Body of pancreas (tissue), 4 donors: ENCODE results near the gene MYO5B. TPM values are rescaled to one million over a fixed set of nuclear protein-coding genes. Genes with fewer than 3 reads are reported as not detected.

Source experiments
- ATAC-seq: fragments of 150-250 bp; one replicate; pipeline ENCODE4 v1.9.1; 2016
- DNase-seq, 4 donors: peaks; one replicate each; pipeline ENCODE4 v3.0.0-alpha.2; 2019
- H3K27ac ChIP-seq, 4 donors: fragments of 200-600 bp; sonication (generic); 1 replicate in 3 of 4; 2 replicates in 1 of 4; pipeline versions ENCODE4 v1.5.1 to v1.6.1; 2016 to 2019; ENCODE audit warnings: mild to moderate bottlenecking in 1 of 4, mixed read lengths in 1 of 4, moderate library complexity in 1 of 4
- H3K27me3 ChIP-seq, 2 donors: fragments of 200-600 bp; sonication (generic); one replicate each; pipeline ENCODE4 v1.6.0; 2016; ENCODE audit warnings: mild to moderate bottlenecking in 1 of 2
- H3K36me3 ChIP-seq, 2 donors: fragments of 200-600 bp; sonication (generic); replicated peaks in 1 of 2; 2 replicates each; pipeline ENCODE4 v1.5.1; 2016; ENCODE audit warnings: low read depth in 2 of 2; ENCODE audit not compliant: insufficient read depth in 1 of 2
- H3K4me1 ChIP-seq: fragments of 200-600 bp; sonication (generic); one replicate; pipeline ENCODE4 v1.6.0; 2016
- H3K4me3 ChIP-seq, 2 donors: fragments of 200-600 bp; sonication (generic); 1 replicate in 1 of 2; 2 replicates in 1 of 2; pipeline ENCODE4 v1.5.1; 2016 to 2019
- H3K9me3 ChIP-seq, 3 donors: fragments of 200-600 bp; sonication (generic); 1 replicate in 2 of 3; 2 replicates in 1 of 3; pipeline ENCODE4 v1.5.1; 2016
- POLR2A ChIP-seq, 3 donors: fragments of 450-650 bp; IDR thresholded peaks; one replicate each; pipeline ENCODE4 v1.6.1; 2016; ENCODE audit warnings: antibody characterized with exemption in 3 of 3, mild to moderate bottlenecking in 2 of 3
- WGBS, 2 donors: methylation state at CpG; one replicate each; pipeline ENCODE4 v1.1.5; 2017; 5-methylcytosine and 5-hydroxymethylcytosine counted together
- intact Hi-C: fragments of 100-400 bp; cut with DNase I; formaldehyde crosslinking; loops from one replicate; pipeline ENCODE4 v1.15.1; 2023
- total RNA-seq, 2 donors: library from RNA; depleted of rRNA; stranded (reverse); fragments of >200 nt; gene quantifications; one replicate each; pipeline ENCODE4 v1.1.0, GENCODE V29; 2016
- TF ChIP-seq, protein P1 (sequence below), 7 experiments: fragments of 450-650 bp in 4 of 7; fragments of 200-600 bp in 3 of 7; sonication (generic) in 3 of 7; IDR thresholded peaks; one replicate each; pipeline ENCODE4 v1.5.1; 2016 to 2019; ENCODE audit warnings: antibody characterized with exemption in 7 of 7

MYO5B gene
- total RNA-seq, 2 donors from 2014 or later: 17.1 to 18.2 TPM

DNA sequence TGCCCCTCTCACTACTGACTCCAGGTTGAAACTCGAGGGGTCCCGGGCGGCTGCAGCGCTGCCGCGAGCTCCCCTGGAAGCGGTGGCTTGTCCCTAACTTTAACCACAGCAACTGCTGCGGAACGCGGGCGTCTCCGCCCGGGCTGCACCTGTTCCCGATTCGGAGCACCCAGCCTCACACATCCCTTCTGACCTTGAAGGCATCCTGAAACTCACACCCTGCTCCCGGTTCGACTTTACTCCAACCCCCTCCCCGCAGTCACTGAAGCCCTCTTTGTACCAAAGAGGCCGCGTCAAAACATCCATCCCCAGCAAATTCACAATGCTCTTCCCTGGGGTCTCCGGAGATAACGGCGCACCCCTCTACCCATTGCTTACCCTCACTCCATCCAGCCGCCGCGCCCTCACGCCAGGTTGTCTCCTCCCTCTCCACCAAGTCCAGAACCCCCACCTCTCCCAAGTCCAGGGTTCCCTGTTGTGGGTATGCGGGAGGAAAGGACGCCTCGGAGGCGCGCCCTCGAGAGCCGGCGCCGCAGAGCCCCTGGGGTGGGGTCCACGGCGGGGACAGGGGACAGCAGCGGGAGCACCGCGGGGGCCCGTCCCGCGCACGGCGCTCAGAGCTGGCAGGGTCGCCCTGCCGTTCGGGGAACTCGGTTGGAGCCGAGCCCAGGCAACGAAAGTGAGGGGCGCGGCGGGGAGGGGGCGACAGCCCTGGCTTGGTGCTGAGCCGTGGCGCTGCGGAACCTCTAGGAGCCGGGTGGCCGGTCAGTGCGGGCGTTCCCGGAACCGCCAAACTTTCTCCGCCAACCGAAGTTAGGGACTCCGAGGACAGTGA, 934 bp downstream of the MYO5B start:
- peak; percentile 11 to 34 (median 30) for DNase-seq
- intact Hi-C loops: no loop called here
- peak overlapping the region; percentile 46 to 65 for H3K4me3 ChIP-seq

GRCh38 chr18:50192995-50193795, 1.8 kb downstream of the MYO5B start:
- no peak overlapping the region for H3K27ac ChIP-seq
- no peaks in the 10 kb centered on the region for H3K9me3 ChIP-seq
- peak; percentile 24 to 41 (median 36) for DNase-seq
- peak overlapping the region; percentile 46 to 65 for H3K4me3 ChIP-seq
- intact Hi-C loops: no loop called here
- 2% methylated on average over 16 to 31 of the region's 31 CpGs for WGBS, 2 donors
- peak in 1 of 3 donors; percentile 32 for TF ChIP-seq POLR2A (IDR thresholded peaks at IDR 0.05)
- TF ChIP-seq, protein P1, sequence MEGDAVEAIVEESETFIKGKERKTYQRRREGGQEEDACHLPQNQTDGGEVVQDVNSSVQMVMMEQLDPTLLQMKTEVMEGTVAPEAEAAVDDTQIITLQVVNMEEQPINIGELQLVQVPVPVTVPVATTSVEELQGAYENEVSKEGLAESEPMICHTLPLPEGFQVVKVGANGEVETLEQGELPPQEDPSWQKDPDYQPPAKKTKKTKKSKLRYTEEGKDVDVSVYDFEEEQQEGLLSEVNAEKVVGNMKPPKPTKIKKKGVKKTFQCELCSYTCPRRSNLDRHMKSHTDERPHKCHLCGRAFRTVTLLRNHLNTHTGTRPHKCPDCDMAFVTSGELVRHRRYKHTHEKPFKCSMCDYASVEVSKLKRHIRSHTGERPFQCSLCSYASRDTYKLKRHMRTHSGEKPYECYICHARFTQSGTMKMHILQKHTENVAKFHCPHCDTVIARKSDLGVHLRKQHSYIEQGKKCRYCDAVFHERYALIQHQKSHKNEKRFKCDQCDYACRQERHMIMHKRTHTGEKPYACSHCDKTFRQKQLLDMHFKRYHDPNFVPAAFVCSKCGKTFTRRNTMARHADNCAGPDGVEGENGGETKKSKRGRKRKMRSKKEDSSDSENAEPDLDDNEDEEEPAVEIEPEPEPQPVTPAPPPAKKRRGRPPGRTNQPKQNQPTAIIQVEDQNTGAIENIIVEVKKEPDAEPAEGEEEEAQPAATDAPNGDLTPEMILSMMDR (IDR thresholded peaks at IDR 0.05): no peak
- ATAC-seq: no peak
- no peaks in the 10 kb centered on the region for H3K36me3 ChIP-seq
- H3K4me1 ChIP-seq: peaks cover 23% of the 10 kb centered on the region
- H3K27me3 ChIP-seq: no peaks in the 10 kb centered on the region

More for the DNA sequence above, 934 bp downstream of the MYO5B start:
- H3K4me1 ChIP-seq: peaks cover 23% of the 10 kb centered on the region
- TF ChIP-seq POLR2A (IDR thresholded peaks at IDR 0.05): peak in 1 of 3 donors; percentile 1
- TF ChIP-seq, protein P1 (IDR thresholded peaks at IDR 0.05): no peak
- peak; percentile 4 for ATAC-seq
- H3K27ac ChIP-seq: peak overlapping the region; percentile 17 to 89 (median 87)
- 1% methylated on average over 22 to 67 of the region's 68 CpGs for WGBS, 2 donors
- no peaks in the 10 kb centered on the region for H3K36me3 ChIP-seq
- H3K27me3 ChIP-seq: no peaks in the 10 kb centered on the region
- H3K9me3 ChIP-seq: no peaks in the 10 kb centered on the region

- Histone ChIP-seq H3K4me1 (peaks cover 23% of the 10 kb centered on the region), H3K9me3 (no peaks in the 10 kb centered on the region), H3K27me3 (no peaks in the 10 kb centered on the region), H3K36me3 (no peaks in the 10 kb centered on the region), H3K27ac (no peak overlapping the region), H3K4me3 (no peak overlapping the region)
- 42 to 48% methylated on average over 1 of the region's 1 CpG for WGBS, 2 donors
- no peak for TF ChIP-seq POLR2A (IDR thresholded peaks at IDR 0.05)
- TF ChIP-seq, protein P1 (IDR thresholded peaks at IDR 0.05): no peak
- DNase-seq: no peak
- no peak for ATAC-seq
- intact Hi-C loops: no loop called here
These were observed 4.0 kb downstream of the MYO5B start for GRCh38 chr18:50190926-50191325.

GRCh38 chr18:50190236-50190635, 4.7 kb downstream of the MYO5B start:
- intact Hi-C loops: no loop called here

More at GRCh38 chr18:50190236-50190635, 4.7 kb downstream of the MYO5B start:
- H3K36me3 ChIP-seq: no peaks in the 10 kb centered on the region
- DNase-seq (no peak), ATAC-seq (no peak)
- no peaks in the 10 kb centered on the region for H3K9me3 ChIP-seq
- WGBS, 2 donors: 70 to 73% methylated on average over 1 of the region's 1 CpG
- no peaks in the 10 kb centered on the region for H3K27me3 ChIP-seq
- H3K27ac ChIP-seq: no peak overlapping the region
- peaks cover 17% of the 10 kb centered on the region for H3K4me1 ChIP-seq
- no peak overlapping the region for H3K4me3 ChIP-seq
- TF ChIP-seq POLR2A (IDR thresholded peaks at IDR 0.05): no peak
- TF ChIP-seq, protein P1 (IDR thresholded peaks at IDR 0.05): no peak
